Measurements from ENCODE around the gene GRM8.

DNA sequence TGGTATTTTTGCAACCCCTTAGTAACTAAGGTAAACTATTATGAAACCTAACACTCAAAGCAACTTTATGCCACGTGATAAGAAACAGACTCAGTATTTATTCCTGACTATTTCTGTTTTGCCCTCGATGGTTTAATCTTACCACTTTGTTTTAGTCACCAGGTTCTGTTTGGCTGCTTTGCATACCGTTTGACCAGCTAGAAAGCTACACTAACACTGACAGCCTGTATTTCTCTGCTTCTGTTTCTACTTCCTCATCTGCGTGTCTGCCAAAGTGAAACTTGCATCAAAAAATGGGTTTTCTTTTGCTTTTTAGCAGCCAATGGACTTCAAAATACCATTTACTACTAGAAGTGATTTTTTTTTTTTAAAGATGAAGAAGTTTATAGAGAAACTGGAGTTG lies 802.5 kb downstream of the GRM8 start:
- TF ChIP-seq, protein P1, sequence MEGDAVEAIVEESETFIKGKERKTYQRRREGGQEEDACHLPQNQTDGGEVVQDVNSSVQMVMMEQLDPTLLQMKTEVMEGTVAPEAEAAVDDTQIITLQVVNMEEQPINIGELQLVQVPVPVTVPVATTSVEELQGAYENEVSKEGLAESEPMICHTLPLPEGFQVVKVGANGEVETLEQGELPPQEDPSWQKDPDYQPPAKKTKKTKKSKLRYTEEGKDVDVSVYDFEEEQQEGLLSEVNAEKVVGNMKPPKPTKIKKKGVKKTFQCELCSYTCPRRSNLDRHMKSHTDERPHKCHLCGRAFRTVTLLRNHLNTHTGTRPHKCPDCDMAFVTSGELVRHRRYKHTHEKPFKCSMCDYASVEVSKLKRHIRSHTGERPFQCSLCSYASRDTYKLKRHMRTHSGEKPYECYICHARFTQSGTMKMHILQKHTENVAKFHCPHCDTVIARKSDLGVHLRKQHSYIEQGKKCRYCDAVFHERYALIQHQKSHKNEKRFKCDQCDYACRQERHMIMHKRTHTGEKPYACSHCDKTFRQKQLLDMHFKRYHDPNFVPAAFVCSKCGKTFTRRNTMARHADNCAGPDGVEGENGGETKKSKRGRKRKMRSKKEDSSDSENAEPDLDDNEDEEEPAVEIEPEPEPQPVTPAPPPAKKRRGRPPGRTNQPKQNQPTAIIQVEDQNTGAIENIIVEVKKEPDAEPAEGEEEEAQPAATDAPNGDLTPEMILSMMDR (IDR thresholded peaks at IDR 0.05; ENCODE audit: low read depth, low read length, poor library complexity, severe bottlenecking): no peak
- TF ChIP-seq EZH2phosphoT487 (IDR thresholded peaks at IDR 0.05; ENCODE audit: borderline replicate concordance, low read length): no peak
